Activated CD8-positive, alpha-beta memory T cell treated with anti-CD3 and anti-CD28 coated beads, Interleukin-2, amount 50 U/mL, for 4 hours (primary cell): Measurements from ENCODE around the gene SCAI.
"Not testable (repeated sequence)": the region's sequence is repeated elsewhere in the genome, so short reads cannot be mapped to it uniquely, and the experiment has no call there.

Experiments used
- DNase-seq: peaks from one replicate; pipeline ENCODE4 v3.0.0-alpha.2; 2020

Gene SCAI

DNA sequence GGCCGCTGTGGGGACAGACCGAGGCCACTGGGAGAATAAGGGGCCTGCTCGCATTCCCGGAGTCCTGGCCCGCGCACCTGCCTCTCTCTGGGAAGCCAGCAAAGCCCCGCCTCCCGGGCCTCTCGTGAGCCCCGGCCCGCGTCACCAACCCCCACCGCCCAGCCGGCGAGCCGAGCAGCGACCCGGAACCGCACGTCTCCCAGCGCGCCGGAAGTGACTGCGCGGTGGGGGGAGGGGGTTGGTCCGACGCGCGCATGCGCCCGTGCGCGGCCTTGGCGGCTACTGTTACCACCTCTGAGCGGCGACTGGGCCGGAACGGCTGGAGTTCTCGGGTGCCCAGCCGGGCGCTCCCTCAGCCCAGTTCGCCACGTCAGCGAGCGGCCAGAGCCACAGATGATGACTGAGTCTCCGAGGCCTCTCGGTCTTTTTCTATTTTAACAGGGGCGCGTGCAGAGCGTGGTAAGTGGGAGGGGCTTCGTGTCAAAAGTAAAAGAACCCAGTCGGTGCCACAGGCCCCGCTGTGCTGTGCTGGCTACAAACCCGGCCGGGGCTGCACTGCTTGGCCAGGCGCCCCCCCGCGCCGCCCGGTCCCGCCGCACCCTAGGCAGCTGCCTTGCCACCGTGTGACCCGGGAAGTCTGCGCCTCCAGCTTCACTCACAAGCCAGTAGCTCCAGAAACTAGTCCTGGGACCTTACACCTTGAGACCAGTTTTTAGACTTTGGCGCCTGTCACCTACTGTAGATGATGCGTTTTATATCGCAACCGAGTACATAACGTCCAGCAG, 202.2 kb downstream of the SCAI start, which contains the start of gene GOLGA1:
GOLGA1 (minus strand) TSS at position 190 of the 785 bp plus-strand sequence. CDS start 2,372 bp downstream, outside the sequence.
- DNase-seq = peak; percentile 92

DNA sequence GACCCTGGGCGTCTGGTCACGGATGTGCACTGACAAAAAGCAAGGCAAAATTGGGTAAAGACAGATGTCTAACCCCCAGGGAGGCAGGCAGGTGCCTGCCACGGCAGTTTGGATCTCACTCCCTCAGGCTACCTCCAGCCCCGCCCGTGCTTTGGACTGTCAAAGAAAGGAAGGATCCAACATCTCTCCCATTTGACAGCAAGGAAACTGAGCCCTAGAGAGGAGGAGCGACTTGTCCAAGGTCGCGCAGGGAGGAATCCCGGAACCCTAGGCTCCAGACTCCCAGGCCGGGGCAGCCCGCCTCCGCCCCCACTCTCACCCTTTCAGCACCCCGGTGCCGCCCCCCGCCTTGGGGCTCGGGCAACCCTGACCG, 202.8 kb downstream of the SCAI start:
- no peak for DNase-seq

DNA sequence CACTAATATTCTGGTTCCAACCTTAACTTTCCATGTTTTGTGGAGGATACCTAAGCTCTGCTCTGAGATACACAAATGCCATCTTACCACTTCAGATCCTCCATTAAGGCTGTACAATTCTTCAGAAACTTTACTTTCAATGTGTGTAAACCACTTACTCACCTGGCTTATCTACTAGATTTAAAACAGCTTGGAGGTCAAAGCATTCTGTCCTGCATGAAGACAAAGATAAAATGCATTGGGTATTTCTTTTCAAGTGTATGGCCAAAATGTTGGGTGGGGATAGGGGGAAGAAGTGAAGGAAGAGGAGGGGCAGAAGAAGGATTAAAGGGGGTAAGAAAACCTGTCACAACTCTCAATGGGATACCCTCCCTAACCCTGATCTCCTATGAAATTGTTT, 203.4 kb downstream of the SCAI start:
- DNase-seq = no peak

GRCh38 chr9:124934290-124934689, 209.0 kb downstream of the SCAI start:
- DNase-seq = no peak

GRCh38 chr9:124932333-124932732, 211.0 kb downstream of the SCAI start:
- no peak for DNase-seq

- DNase-seq = no peak
These were observed 213.9 kb downstream of the SCAI start for GRCh38 chr9:124929464-124929863.

GRCh38 chr9:124928116-124928515, 215.2 kb downstream of the SCAI start:
- DNase-seq = no peak

GRCh38 chr9:124920394-124920793, 222.9 kb downstream of the SCAI start:
- not testable (repeated sequence) for DNase-seq

DNA sequence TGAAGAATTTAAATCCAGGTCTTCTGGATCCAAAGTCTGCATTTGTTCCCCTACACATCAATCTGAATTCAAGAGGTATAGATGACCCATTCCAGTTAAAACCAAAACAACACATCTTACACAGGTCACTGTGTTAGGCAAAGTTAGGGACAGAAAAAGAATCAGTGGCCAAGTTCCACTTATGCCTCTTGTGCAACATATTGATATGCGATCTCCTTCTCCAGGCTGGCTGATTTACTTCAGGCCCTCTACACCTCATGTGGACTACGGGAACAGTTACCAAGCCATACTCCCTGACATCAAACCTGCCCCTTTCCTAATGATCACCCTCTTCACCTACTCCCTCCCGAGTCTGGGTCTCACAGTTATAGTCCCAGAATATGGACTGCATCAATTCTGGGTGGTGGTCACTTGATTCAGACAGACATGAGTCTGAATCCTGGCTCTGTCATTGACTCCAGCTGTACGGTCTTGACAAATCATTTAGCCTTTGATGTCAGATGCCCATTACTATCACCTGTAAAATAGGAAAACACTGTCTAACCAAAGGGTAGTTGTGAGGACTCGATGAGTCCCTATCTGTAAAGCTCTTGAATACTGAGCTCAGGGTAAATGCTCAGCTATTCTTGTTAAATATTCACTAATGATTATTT, 228.4 kb downstream of the SCAI start:
- no peak for DNase-seq

- DNase-seq = no peak
These were observed 229.9 kb downstream of the SCAI start for GRCh38 chr9:124913378-124913777.

DNA sequence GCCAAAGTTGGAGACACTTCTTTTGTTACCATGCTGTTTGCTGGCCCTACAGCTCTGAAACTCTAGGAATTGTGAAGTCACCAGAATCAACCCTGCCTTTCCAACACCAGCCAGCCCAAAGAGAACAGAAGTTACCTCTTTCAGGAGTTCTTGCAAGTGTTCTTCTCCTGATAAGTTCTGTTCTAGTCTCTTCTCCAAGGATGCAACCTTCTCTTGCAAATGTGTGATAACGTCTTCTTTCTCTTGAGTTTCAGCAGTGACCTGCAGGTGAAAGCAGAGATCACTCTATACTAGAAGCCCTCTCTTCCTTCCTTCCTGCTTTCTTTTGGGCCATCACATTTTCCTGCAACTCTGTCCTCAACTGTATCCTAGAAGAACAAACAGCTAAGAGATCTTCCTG, 231.6 kb downstream of the SCAI start:
- DNase-seq = no peak

- DNase-seq = no peak
These were observed 235.2 kb downstream of the SCAI start for GRCh38 chr9:124908098-124908497.

- no peak for DNase-seq
These were observed 236.4 kb downstream of the SCAI start for GRCh38 chr9:124906966-124907365.

- DNase-seq = no peak
These were observed 243.5 kb downstream of the SCAI start for GRCh38 chr9:124899845-124900244.

DNA sequence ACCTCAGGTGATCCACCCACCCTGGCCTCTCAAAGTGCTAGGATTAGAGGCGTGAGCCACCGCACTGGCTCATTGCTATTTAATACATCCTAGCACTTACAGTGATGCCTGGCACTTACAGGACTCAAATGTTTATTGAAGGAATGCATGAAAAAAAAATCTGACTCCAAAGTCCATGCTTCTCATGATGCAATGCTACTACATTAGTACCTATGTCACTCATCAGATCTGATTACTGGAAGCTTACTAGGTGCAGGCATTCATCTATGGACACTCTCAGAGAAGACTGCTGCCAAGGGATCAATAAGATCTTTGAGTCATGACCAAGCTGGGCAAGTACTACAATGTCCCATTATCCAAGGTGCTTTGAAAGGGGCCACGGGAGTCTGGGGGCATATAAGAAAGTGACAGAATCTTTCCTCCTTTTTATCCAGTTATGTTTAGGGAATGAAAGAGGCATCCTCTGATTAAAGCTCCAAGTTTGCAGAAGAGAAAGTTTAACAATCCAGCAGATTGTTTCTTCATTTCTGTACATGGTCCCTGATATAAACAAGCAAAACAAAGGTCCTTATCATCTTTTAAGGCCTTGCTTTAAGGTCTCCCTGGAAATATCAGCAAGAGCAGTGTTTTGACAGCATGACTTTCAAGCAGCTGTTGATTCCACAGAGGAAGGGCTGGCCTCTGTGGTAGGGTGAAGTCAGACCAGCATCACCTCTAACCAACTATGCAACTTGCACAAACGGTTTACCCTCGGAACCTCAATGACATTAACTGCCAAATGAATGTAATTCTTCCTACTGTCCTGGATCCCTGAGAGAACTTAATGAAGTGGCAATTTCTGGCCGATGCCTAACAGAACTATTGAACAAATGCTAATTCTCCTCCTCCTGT, 245.5 kb downstream of the SCAI start:
- no peak for DNase-seq

DNA sequence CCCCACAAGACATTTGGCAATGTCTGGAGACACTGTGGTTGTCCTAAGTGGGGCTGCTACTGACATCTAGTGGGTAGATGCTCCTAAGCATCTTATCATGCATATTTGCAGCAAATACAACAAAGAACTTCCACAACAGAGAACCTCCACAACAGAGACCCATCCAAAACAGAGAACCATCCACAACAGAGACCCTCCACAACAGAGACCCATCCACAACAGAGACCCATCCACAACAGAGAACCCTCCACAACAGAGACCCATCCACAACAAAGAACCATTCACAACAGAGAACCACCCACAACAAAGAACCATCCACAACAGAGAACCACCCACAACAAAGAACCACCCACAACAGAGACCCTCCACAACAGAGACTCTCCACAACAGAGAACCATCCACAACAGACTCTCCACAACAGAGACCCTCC, 248.6 kb downstream of the SCAI start:
- DNase-seq = peak; percentile 44

DNA sequence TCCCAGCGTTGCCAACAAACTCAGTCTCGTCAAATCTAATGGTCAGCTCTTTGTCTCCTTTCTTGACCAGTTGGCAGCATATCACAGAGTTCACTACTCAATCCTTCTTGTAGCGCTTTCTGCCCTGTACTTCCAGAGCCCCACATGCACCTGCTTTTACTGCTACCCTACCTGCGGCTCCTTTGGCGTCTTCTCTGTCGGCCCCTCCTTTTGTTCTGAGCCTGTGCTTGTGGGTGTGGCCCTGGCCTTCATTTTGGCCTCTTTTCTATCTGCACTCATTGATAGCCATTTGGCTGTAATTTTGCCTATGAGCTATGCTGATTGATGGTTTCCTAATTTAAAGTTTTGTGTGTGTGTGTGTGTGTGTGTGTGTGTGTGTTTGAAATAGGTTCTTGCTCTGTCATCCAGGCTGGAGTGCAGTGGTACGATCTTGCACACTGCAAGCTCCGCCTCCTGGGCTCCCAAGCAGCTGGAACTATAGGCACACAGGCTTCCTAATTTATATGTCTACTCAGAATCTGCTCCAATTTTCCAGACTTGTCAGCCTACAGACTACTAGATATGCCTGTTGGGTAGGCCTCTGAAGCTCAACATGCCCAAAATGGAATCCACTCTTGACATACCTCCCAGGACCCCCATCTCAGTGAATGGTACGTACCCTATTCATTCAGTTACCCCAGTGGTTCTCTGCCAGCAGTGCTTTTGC, 249.1 kb downstream of the SCAI start:
- no peak for DNase-seq
